ENCODE results near the gene TCAP. TPM values are rescaled to one million over a fixed set of nuclear protein-coding genes. Genes with fewer than 3 reads are reported as not detected.

The TCAP gene
- total RNA-seq, 1 experiment from 2014 or later, result 2.1 TPM

DNA sequence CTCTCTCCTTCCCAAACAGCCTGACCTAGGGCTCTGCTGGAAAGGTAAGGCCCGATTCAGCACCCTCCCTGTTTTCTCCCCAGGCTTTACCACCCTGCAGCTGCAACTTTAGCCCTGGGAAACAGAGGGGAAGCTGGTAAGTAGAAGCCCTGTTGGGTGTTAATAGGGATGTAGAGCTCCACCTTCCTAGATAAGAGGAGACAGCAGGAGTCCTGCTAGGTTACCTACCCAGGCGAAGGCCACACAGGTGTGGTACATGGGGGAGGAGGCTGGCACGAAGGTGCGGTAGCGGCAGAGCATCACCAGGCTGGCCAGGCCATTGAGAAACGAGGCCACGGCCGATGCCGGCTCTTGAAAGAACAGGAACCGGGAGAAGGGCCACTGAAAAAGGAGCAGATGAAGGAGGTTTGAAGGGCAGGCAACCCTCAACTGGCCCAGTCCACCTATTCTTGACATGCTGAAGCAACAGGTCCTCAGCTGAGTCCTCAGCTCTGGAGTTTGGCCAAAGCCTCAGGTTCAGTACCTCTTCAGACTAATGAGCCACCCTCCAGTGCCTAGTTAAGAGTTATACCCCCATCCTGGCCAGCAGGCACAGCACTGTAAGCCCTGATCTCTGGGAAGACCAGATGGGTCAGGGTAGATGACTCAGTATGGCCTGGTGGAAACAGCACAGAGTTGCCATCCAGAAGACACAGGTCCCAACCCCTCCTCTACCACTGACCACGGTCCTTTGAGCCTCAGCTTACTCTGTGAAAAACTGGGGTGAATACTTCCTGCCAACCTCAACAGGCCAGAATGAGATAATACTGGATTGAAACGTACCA is 19.4 kb downstream of the TCAP start:
- H3K27ac ChIP-seq (ENCODE audit: insufficient read length, low read depth, low read length), result no peak overlapping the region
- H2BK15ac ChIP-seq (ENCODE audit: low read depth, low read length), result no peak overlapping the region
- no peak overlapping the region for H2BK5ac ChIP-seq (ENCODE audit: insufficient read length, low read length)
- no peaks in the 10 kb centered on the region for H3K79me2 ChIP-seq (ENCODE audit: insufficient read depth, low read length)
- H3K4me1 Mint-ChIP-seq, result peaks cover 26 to 29% of the 10 kb centered on the region in 2 experiments
- no peak overlapping the region for H3K56ac ChIP-seq (ENCODE audit: insufficient read length, low read depth, low read length)
- no peak overlapping the region for H3K4me2 ChIP-seq (ENCODE audit: insufficient read depth, insufficient read length, low read length)
- H3K36me3 Mint-ChIP-seq (ENCODE audit: insufficient read depth in 1 of 3, low read depth in 3 of 3), result peaks cover 9 to 41% (median 21%) of the 10 kb centered on the region in 3 experiments
- no peak overlapping the region for H2BK20ac ChIP-seq (ENCODE audit: low read depth, low read length, poor library complexity, severe bottlenecking)
- no peak for DNase-seq
- H3K9me3 ChIP-seq (ENCODE audit: control insufficient read depth, low read depth, low read length), result no peaks in the 10 kb centered on the region
- peak overlapping the region in 1 of 3 experiments; percentile 66; a peak in 1 of 7 replicates for H3K27ac Mint-ChIP-seq
- H3K79me1 ChIP-seq (ENCODE audit: insufficient read depth, low read depth, low read length, poor library complexity, severe bottlenecking), result no peaks in the 10 kb centered on the region
- H3K14ac ChIP-seq (ENCODE audit: insufficient read depth, low read length), result no peak overlapping the region
- no peak overlapping the region for H3K9ac ChIP-seq (ENCODE audit: extremely low read depth, insufficient read length, low read length)
- H3K27me3 ChIP-seq (ENCODE audit: insufficient read depth, low read length), result no peaks in the 10 kb centered on the region
- no peak overlapping the region for H2AFZ ChIP-seq (ENCODE audit: low read length)
- no peak overlapping the region for H4K91ac ChIP-seq (ENCODE audit: insufficient read length, low read depth, low read length)
- no peak overlapping the region for H4K5ac ChIP-seq (ENCODE audit: insufficient read length, low read depth, low read length)
- peaks cover 7% of the 10 kb centered on the region for H3K4me1 ChIP-seq (ENCODE audit: insufficient read depth, low read length)
- no peak overlapping the region for H2AK5ac ChIP-seq (ENCODE audit: insufficient read length, low read length)
- H3K27me3 Mint-ChIP-seq (ENCODE audit: low read depth), result no peaks in the 10 kb centered on the region
- H3K4ac ChIP-seq (ENCODE audit: low read depth, low read length), result no peak overlapping the region
- H3T11ph ChIP-seq (ENCODE audit: low read length), result no peak overlapping the region
- peaks cover 9% of the 10 kb centered on the region for H3K23me2 ChIP-seq (ENCODE audit: insufficient read length, low read depth, low read length, poor library complexity, severe bottlenecking)
- H3K18ac ChIP-seq (ENCODE audit: insufficient read length, low read depth, low read length), result no peak overlapping the region
- no peak overlapping the region for H3K4me3 Mint-ChIP-seq
- no CpG with 5 or more reads among the region's 12 CpGs for WGBS (ENCODE audit: extremely low coverage, insufficient read length, low lambda C conversion rate)
- no peaks in the 10 kb centered on the region for H4K20me1 ChIP-seq (ENCODE audit: control insufficient read depth, insufficient read depth, insufficient read length)
- TF ChIP-seq, protein P1, sequence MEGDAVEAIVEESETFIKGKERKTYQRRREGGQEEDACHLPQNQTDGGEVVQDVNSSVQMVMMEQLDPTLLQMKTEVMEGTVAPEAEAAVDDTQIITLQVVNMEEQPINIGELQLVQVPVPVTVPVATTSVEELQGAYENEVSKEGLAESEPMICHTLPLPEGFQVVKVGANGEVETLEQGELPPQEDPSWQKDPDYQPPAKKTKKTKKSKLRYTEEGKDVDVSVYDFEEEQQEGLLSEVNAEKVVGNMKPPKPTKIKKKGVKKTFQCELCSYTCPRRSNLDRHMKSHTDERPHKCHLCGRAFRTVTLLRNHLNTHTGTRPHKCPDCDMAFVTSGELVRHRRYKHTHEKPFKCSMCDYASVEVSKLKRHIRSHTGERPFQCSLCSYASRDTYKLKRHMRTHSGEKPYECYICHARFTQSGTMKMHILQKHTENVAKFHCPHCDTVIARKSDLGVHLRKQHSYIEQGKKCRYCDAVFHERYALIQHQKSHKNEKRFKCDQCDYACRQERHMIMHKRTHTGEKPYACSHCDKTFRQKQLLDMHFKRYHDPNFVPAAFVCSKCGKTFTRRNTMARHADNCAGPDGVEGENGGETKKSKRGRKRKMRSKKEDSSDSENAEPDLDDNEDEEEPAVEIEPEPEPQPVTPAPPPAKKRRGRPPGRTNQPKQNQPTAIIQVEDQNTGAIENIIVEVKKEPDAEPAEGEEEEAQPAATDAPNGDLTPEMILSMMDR (conservative IDR thresholded peaks at IDR 0.05), result no peak
- no peak overlapping the region for H3K23ac ChIP-seq (ENCODE audit: insufficient read length, low read depth, low read length)
- H2BK12ac ChIP-seq (ENCODE audit: insufficient read length, low read depth, low read length), result no peak overlapping the region
- no peaks in the 10 kb centered on the region for H3K9me3 Mint-ChIP-seq
- no peak overlapping the region for H2BK120ac ChIP-seq (ENCODE audit: low read depth, low read length, poor library complexity, severe bottlenecking)
- H4K8ac ChIP-seq (replicated peaks; ENCODE audit: insufficient read length, low read depth, low read length), result no peak overlapping the region
